HG03565 (cell line): ENCODE data around the gene ANKH.

Experiments
- ATAC-seq: cut with Tn5 transposase; IDR thresholded peaks from one replicate; pipeline ENCODE4 v1.9.1; 2021; ENCODE audit warnings: mild to moderate bottlenecking, moderate library complexity; ENCODE audit not compliant: unreplicated experiment

The ANKH gene

GRCh38 chr5:14671414-14671813, 200.2 kb downstream of the ANKH start:
- ATAC-seq, result no peak

GRCh38 chr5:14669975-14670374, 201.6 kb downstream of the ANKH start:
- no peak for ATAC-seq

GRCh38 chr5:14669415-14669814, 202.2 kb downstream of the ANKH start:
- ATAC-seq, result no peak

- no peak for ATAC-seq
Measured at GRCh38 chr5:14668181-14668591, 203.4 kb downstream of the ANKH start.

GRCh38 chr5:14667770-14668169, 203.8 kb downstream of the ANKH start:
- ATAC-seq, result no peak

GRCh38 chr5:14667290-14667689, 204.3 kb downstream of the ANKH start:
- no peak for ATAC-seq

GRCh38 chr5:14666357-14666756, 205.2 kb downstream of the ANKH start:
- ATAC-seq, result no peak

GRCh38 chr5:14665949-14666348, 205.6 kb downstream of the ANKH start:
- ATAC-seq, result peak; percentile 27

GRCh38 chr5:14665101-14665822, 206.3 kb downstream of the ANKH start:
- no peak for ATAC-seq

GRCh38 chr5:14664270-14665100, 207.1 kb downstream of the ANKH start, which contains the start of gene OTULIN:
Gene OTULIN, plus strand, starts transcription at chr5:14664718. Its CDS starts 108 bp downstream, at chr5:14664826.
- peak; percentile 68 for ATAC-seq

- ATAC-seq, result peak; percentile 16
Measured at GRCh38 chr5:14663734-14664269, 207.8 kb downstream of the ANKH start.

GRCh38 chr5:14662721-14663260, 208.8 kb downstream of the ANKH start:
- no peak for ATAC-seq

- no peak for ATAC-seq
Measured at GRCh38 chr5:14660833-14661232, 210.7 kb downstream of the ANKH start.

GRCh38 chr5:14659821-14660607, 211.6 kb downstream of the ANKH start:
- ATAC-seq, result no peak

- ATAC-seq, result no peak
Measured at GRCh38 chr5:14656898-14657297, 214.7 kb downstream of the ANKH start.

GRCh38 chr5:14655146-14655741, 216.3 kb downstream of the ANKH start:
- ATAC-seq, result no peak
